SK-N-SH treated with all-trans-retinoic acid at 6 μM for 48 hours (cell line): ENCODE results near the gene DDX1.

Experiments
- ATAC-seq: fragments of 200-7000 bp; cut with Tn5 transposase; 3 replicates; pipeline ENCODE4 v1.9.1; 2020; ENCODE audit warnings: mild to moderate bottlenecking, moderate library complexity
- ARNTL ChIP-seq: fragments of 450-650 bp; formaldehyde crosslinking; IDR thresholded peaks from 2 replicates; pipeline ENCODE4 v1.5.0; 2020; ENCODE audit warnings: low read depth, mild to moderate bottlenecking, moderate library complexity, borderline replicate concordance
- BACH2 ChIP-seq: fragments of 250-450 bp; sonication (Bioruptor Pico); IDR thresholded peaks from 2 replicates; pipeline ENCODE4 v1.9.0; 2021; ENCODE audit warnings: mild to moderate bottlenecking, borderline replicate concordance
- CREB5 ChIP-seq: fragments of 250-450 bp; sonication (Bioruptor Pico); IDR thresholded peaks from 2 replicates; pipeline ENCODE4 v1.5.1; 2020; ENCODE audit warnings: low read depth, mild to moderate bottlenecking, moderate library complexity
- CSDC2 ChIP-seq: fragments of 250-450 bp; sonication (Bioruptor Pico); IDR thresholded peaks from 2 replicates; pipeline ENCODE4 v1.5.0; 2020; ENCODE audit warnings: mild to moderate bottlenecking, moderate library complexity
- ESRRG ChIP-seq: fragments of 250-450 bp; sonication (Bioruptor Pico); IDR thresholded peaks from 2 replicates; pipeline ENCODE4 v1.6.1; 2021; ENCODE audit warnings: mild to moderate bottlenecking
- GLIS3 ChIP-seq: fragments of 250-450 bp; sonication (Bioruptor Pico); IDR thresholded peaks from 2 replicates; pipeline ENCODE4 v1.5.0; 2020; ENCODE audit warnings: mild to moderate bottlenecking, moderate library complexity
- ISL1 ChIP-seq: fragments of 250-450 bp; sonication (Bioruptor Pico); IDR thresholded peaks from 2 replicates; pipeline ENCODE4 v2.1.2; 2022; ENCODE audit warnings: mild to moderate bottlenecking, moderate library complexity
- OSR1 ChIP-seq: fragments of 250-450 bp; sonication (Bioruptor Pico); IDR thresholded peaks from 2 replicates; pipeline ENCODE4 v1.8.0; 2022; ENCODE audit warnings: moderate library complexity, mild to moderate bottlenecking, inconsistent platforms
- PATZ1 ChIP-seq: fragments of 250-450 bp; sonication (Bioruptor Pico); IDR thresholded peaks from 2 replicates; pipeline ENCODE4 v1.8.0; 2020; ENCODE audit warnings: mild to moderate bottlenecking, moderate library complexity, borderline replicate concordance
- POU6F1 ChIP-seq: fragments of 250-450 bp; sonication (Bioruptor Pico); IDR thresholded peaks from 2 replicates; pipeline ENCODE4 v1.8.0; 2021; ENCODE audit warnings: low read depth, mild to moderate bottlenecking, moderate library complexity, borderline replicate concordance
- PPARA ChIP-seq: fragments of 250-450 bp; sonication (Bioruptor Pico); IDR thresholded peaks from 2 replicates; pipeline ENCODE4 v1.5.0; 2020; ENCODE audit warnings: mild to moderate bottlenecking, borderline replicate concordance
- RARB ChIP-seq: fragments of 250-450 bp; sonication (Bioruptor Pico); IDR thresholded peaks from 2 replicates; pipeline ENCODE4 v1.8.0; 2021; ENCODE audit warnings: mild to moderate bottlenecking, moderate library complexity
- SNAI2 ChIP-seq: fragments of 250-450 bp; sonication (Bioruptor Pico); IDR thresholded peaks from 2 replicates; pipeline ENCODE4 v1.5.0; 2020; ENCODE audit warnings: mild to moderate bottlenecking, moderate library complexity
- TCF4 ChIP-seq: fragments of 250-450 bp; sonication (Bioruptor Pico); IDR thresholded peaks from 2 replicates; pipeline ENCODE4 v1.8.0; 2021; ENCODE audit warnings: mild to moderate bottlenecking, moderate library complexity, borderline replicate concordance
- TOX ChIP-seq: fragments of 250-450 bp; sonication (Bioruptor Pico); IDR thresholded peaks from 2 replicates; pipeline ENCODE4 v1.8.0; 2021; ENCODE audit warnings: mild to moderate bottlenecking, moderate library complexity, borderline replicate concordance
- TSHZ2 ChIP-seq: fragments of 250-450 bp; sonication (Bioruptor Pico); IDR thresholded peaks from 2 replicates; pipeline ENCODE4 v1.5.0; 2020; ENCODE audit warnings: mild to moderate bottlenecking, moderate library complexity
- ZC3H10 ChIP-seq: fragments of 250-450 bp; sonication (Bioruptor Pico); IDR thresholded peaks from 2 replicates; pipeline ENCODE4 v1.5.1; 2021; ENCODE audit warnings: mild to moderate bottlenecking, moderate library complexity
- ZFP3 ChIP-seq: fragments of 250-450 bp; sonication (Bioruptor Pico); IDR thresholded peaks from 2 replicates; pipeline ENCODE4 v1.5.0; 2020; ENCODE audit warnings: mild to moderate bottlenecking, moderate library complexity
- ZFP30 ChIP-seq: fragments of 450-650 bp; formaldehyde crosslinking; IDR thresholded peaks from 2 replicates; pipeline ENCODE4 v1.5.0; 2022; ENCODE audit warnings: mild to moderate bottlenecking, moderate library complexity
- ZNF565 ChIP-seq: fragments of 450-650 bp; formaldehyde crosslinking; conservative IDR thresholded peaks from 2 replicates; pipeline ENCODE4 v1.5.0; 2020; ENCODE audit warnings: low read depth, mild to moderate bottlenecking, moderate library complexity
- ZNF70 ChIP-seq: fragments of 450-650 bp; formaldehyde crosslinking; IDR thresholded peaks from 2 replicates; pipeline ENCODE4 v1.5.0; 2020; ENCODE audit warnings: mild to moderate bottlenecking, moderate library complexity
- ZNF8 ChIP-seq: fragments of 450-650 bp; formaldehyde crosslinking; IDR thresholded peaks from 2 replicates; pipeline ENCODE4 v1.5.0; 2020; ENCODE audit warnings: mild to moderate bottlenecking, moderate library complexity

Gene DDX1

GRCh38 chr2:15654727-15655073 lies 63.0 kb downstream of the DDX1 start:
- ATAC-seq: no peak
- TF ChIP-seq ESRRG (no peak), ZFP3 (CRISPR knock-in tag) (no peak), RARB (no peak), ZNF565 (CRISPR knock-in tag) (no peak), CSDC2 (CRISPR knock-in tag) (no peak), ZFP30 (CRISPR knock-in tag) (no peak), OSR1 (no peak), BACH2 (CRISPR knock-in tag) (no peak), TSHZ2 (no peak), CREB5 (CRISPR knock-in tag) (no peak), ZNF70 (CRISPR knock-in tag) (no peak), PPARA (CRISPR knock-in tag) (no peak), SNAI2 (CRISPR knock-in tag) (no peak), ZNF8 (no peak), PATZ1 (CRISPR knock-in tag) (no peak), GLIS3 (no peak)

GRCh38 chr2:15655123-15655887 lies 63.6 kb downstream of the DDX1 start:
- TF ChIP-seq TCF4 (CRISPR knock-in tag): no peak
- TF ChIP-seq ISL1 (CRISPR knock-in tag): no peak
- TF ChIP-seq OSR1: no peak
- no peak for TF ChIP-seq ZNF565 (CRISPR knock-in tag)
- no peak for TF ChIP-seq ZFP3 (CRISPR knock-in tag)
- no peak for TF ChIP-seq BACH2 (CRISPR knock-in tag)
- TF ChIP-seq PATZ1 (CRISPR knock-in tag): no peak
- TF ChIP-seq POU6F1: no peak
- no peak for TF ChIP-seq ZNF70 (CRISPR knock-in tag)
- no peak for TF ChIP-seq ARNTL (CRISPR knock-in tag)
- TF ChIP-seq CSDC2 (CRISPR knock-in tag): no peak
- no peak for ATAC-seq

GRCh38 chr2:15656090-15656489 lies 64.4 kb downstream of the DDX1 start:
- no peak for ATAC-seq
- TF ChIP-seq TOX (CRISPR knock-in tag) (no peak), SNAI2 (CRISPR knock-in tag) (no peak), GLIS3 (no peak), ZNF565 (CRISPR knock-in tag) (no peak), CREB5 (CRISPR knock-in tag) (no peak), ESRRG (no peak), TCF4 (CRISPR knock-in tag) (no peak), PATZ1 (CRISPR knock-in tag) (no peak), OSR1 (no peak), ZFP30 (CRISPR knock-in tag) (no peak), ZC3H10 (no peak), ZNF70 (CRISPR knock-in tag) (no peak), PPARA (CRISPR knock-in tag) (no peak), ZFP3 (CRISPR knock-in tag) (no peak), ARNTL (CRISPR knock-in tag) (no peak), CSDC2 (CRISPR knock-in tag) (no peak)
